ENCODE data around the gene PLCXD1.

DNA sequence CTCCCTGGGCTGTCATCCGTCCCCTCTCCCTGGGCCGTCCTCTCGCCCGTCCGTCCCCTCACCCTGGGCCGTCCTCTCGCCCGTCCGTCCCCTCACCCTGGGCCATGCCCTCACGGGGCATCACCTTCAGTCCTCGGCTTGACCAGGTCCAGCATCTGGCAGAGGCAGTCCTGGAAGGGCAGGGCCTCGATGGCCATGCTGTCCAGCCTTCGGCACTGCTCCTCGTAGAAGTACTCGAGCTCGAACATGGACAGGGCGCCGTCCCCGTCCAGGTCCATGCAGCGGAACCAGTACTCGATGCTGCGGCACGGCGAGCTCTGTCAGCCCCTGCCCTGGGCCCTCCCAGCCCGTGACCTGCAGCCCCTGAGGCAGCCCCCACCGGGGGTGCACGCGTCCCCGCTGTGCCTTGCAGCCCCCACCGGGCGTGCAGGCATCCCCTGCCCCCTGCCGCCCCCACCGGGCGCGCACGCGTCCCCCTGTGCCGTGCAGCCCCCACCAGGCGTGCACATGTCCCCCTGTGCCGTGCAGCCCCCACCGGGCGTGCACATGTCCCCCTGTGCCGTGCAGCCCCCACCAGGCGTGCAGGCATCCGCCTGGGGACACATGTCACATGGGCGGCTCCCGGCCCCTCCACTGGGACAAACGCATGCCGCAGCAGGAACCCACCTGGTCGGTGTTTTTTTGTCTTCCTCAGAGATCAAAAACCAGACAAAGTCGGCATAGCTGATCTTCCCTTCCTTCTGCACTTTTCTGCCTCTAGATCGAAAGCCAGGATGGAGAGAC, 59.7 kb downstream of the PLCXD1 start:
- TF ChIP-seq, protein P1, sequence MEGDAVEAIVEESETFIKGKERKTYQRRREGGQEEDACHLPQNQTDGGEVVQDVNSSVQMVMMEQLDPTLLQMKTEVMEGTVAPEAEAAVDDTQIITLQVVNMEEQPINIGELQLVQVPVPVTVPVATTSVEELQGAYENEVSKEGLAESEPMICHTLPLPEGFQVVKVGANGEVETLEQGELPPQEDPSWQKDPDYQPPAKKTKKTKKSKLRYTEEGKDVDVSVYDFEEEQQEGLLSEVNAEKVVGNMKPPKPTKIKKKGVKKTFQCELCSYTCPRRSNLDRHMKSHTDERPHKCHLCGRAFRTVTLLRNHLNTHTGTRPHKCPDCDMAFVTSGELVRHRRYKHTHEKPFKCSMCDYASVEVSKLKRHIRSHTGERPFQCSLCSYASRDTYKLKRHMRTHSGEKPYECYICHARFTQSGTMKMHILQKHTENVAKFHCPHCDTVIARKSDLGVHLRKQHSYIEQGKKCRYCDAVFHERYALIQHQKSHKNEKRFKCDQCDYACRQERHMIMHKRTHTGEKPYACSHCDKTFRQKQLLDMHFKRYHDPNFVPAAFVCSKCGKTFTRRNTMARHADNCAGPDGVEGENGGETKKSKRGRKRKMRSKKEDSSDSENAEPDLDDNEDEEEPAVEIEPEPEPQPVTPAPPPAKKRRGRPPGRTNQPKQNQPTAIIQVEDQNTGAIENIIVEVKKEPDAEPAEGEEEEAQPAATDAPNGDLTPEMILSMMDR (conservative IDR thresholded peaks at IDR 0.05; ENCODE audit: low read depth in 2 of 2), result no peak
- TF ChIP-seq, protein P2, sequence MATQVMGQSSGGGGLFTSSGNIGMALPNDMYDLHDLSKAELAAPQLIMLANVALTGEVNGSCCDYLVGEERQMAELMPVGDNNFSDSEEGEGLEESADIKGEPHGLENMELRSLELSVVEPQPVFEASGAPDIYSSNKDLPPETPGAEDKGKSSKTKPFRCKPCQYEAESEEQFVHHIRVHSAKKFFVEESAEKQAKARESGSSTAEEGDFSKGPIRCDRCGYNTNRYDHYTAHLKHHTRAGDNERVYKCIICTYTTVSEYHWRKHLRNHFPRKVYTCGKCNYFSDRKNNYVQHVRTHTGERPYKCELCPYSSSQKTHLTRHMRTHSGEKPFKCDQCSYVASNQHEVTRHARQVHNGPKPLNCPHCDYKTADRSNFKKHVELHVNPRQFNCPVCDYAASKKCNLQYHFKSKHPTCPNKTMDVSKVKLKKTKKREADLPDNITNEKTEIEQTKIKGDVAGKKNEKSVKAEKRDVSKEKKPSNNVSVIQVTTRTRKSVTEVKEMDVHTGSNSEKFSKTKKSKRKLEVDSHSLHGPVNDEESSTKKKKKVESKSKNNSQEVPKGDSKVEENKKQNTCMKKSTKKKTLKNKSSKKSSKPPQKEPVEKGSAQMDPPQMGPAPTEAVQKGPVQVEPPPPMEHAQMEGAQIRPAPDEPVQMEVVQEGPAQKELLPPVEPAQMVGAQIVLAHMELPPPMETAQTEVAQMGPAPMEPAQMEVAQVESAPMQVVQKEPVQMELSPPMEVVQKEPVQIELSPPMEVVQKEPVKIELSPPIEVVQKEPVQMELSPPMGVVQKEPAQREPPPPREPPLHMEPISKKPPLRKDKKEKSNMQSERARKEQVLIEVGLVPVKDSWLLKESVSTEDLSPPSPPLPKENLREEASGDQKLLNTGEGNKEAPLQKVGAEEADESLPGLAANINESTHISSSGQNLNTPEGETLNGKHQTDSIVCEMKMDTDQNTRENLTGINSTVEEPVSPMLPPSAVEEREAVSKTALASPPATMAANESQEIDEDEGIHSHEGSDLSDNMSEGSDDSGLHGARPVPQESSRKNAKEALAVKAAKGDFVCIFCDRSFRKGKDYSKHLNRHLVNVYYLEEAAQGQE (IDR thresholded peaks at IDR 0.05; ENCODE audit: unreplicated experiment), result no peak
- TF ChIP-seq EZH2 (IDR thresholded peaks at IDR 0.05; ENCODE audit: low read depth, unreplicated experiment), result no peak
- no peak for TF ChIP-seq POLR2AphosphoS5 (IDR thresholded peaks at IDR 0.05; ENCODE audit: low read depth)
- no peak for TF ChIP-seq EZH2phosphoT487 (IDR thresholded peaks at IDR 0.05; ENCODE audit: unreplicated experiment)
- no peak for TF ChIP-seq JUNB (IDR thresholded peaks at IDR 0.05; ENCODE audit: unreplicated experiment)
- no peak for TF ChIP-seq ZNF331 (CRISPR knock-in tag; IDR thresholded peaks at IDR 0.05; ENCODE audit: low read depth)
- no peak for TF ChIP-seq CREB1 (CRISPR knock-in tag; IDR thresholded peaks at IDR 0.05; ENCODE audit: low read depth)
- TF ChIP-seq, protein P3, sequence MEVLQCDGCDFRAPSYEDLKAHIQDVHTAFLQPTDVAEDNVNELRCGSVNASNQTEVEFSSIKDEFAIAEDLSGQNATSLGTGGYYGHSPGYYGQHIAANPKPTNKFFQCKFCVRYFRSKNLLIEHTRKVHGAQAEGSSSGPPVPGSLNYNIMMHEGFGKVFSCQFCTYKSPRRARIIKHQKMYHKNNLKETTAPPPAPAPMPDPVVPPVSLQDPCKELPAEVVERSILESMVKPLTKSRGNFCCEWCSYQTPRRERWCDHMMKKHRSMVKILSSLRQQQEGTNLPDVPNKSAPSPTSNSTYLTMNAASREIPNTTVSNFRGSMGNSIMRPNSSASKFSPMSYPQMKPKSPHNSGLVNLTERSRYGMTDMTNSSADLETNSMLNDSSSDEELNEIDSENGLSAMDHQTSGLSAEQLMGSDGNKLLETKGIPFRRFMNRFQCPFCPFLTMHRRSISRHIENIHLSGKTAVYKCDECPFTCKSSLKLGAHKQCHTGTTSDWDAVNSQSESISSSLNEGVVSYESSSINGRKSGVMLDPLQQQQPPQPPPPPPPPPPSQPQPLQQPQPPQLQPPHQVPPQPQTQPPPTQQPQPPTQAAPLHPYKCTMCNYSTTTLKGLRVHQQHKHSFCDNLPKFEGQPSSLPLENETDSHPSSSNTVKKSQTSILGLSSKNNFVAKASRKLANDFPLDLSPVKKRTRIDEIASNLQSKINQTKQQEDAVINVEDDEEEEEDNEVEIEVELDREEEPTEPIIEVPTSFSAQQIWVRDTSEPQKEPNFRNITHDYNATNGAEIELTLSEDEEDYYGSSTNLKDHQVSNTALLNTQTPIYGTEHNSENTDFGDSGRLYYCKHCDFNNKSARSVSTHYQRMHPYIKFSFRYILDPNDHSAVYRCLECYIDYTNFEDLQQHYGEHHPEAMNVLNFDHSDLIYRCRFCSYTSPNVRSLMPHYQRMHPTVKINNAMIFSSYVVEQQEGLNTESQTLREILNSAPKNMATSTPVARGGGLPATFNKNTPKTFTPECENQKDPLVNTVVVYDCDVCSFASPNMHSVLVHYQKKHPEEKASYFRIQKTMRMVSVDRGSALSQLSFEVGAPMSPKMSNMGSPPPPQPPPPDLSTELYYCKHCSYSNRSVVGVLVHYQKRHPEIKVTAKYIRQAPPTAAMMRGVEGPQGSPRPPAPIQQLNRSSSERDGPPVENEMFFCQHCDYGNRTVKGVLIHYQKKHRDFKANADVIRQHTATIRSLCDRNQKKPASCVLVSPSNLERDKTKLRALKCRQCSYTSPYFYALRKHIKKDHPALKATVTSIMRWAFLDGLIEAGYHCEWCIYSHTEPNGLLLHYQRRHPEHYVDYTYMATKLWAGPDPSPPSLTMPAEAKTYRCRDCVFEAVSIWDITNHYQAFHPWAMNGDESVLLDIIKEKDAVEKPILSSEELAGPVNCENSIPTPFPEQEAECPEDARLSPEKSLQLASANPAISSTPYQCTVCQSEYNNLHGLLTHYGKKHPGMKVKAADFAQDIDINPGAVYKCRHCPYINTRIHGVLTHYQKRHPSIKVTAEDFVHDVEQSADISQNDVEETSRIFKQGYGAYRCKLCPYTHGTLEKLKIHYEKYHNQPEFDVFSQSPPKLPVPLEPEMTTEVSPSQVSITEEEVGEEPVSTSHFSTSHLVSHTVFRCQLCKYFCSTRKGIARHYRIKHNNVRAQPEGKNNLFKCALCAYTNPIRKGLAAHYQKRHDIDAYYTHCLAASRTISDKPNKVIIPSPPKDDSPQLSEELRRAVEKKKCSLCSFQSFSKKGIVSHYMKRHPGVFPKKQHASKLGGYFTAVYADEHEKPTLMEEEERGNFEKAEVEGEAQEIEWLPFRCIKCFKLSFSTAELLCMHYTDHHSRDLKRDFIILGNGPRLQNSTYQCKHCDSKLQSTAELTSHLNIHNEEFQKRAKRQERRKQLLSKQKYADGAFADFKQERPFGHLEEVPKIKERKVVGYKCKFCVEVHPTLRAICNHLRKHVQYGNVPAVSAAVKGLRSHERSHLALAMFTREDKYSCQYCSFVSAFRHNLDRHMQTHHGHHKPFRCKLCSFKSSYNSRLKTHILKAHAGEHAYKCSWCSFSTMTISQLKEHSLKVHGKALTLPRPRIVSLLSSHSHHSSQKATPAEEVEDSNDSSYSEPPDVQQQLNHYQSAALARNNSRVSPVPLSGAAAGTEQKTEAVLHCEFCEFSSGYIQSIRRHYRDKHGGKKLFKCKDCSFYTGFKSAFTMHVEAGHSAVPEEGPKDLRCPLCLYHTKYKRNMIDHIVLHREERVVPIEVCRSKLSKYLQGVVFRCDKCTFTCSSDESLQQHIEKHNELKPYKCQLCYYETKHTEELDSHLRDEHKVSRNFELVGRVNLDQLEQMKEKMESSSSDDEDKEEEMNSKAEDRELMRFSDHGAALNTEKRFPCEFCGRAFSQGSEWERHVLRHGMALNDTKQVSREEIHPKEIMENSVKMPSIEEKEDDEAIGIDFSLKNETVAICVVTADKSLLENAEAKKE (CRISPR knock-in tag; IDR thresholded peaks at IDR 0.05), result no peak
- TF ChIP-seq, protein P4, sequence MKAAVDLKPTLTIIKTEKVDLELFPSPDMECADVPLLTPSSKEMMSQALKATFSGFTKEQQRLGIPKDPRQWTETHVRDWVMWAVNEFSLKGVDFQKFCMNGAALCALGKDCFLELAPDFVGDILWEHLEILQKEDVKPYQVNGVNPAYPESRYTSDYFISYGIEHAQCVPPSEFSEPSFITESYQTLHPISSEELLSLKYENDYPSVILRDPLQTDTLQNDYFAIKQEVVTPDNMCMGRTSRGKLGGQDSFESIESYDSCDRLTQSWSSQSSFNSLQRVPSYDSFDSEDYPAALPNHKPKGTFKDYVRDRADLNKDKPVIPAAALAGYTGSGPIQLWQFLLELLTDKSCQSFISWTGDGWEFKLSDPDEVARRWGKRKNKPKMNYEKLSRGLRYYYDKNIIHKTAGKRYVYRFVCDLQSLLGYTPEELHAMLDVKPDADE (IDR thresholded peaks at IDR 0.05), result no peak
